ENCODE measurements around the gene INSC. TPM values are rescaled to one million over a fixed set of nuclear protein-coding genes. Genes with fewer than 3 reads are reported as not detected.

INSC gene
- total and polyA plus RNA-seq, 2 of the 8 experiments (the other 6 are each of a cell fraction or from before 2014, with no cell fraction given) = 0.58 to 0.59 TPM

DNA sequence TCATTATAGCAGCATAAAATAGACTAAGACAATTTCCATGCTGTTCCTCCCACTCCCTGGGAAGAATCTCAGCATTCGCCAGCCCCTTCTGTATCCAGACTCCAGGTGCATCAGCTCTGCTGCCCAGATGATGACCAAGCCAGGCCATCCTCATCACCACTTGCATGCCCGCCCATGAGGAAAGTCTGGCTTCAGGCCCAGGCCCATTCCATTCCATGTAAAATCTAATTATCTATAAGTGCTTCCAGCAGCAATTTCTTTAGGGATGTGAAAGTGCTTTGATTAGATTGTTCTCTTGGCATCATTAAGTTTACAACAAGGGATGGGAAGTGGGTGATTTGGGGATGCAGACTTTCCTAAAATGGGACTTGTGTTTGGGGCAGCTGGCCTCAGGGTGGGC is 100.3 kb downstream of the INSC start (continued):
- TF ChIP-seq SP2 (IDR thresholded peaks at IDR 0.05; ENCODE audit: low read length) = no peak
- no peak for TF ChIP-seq TAF1 (IDR thresholded peaks at IDR 0.05; ENCODE audit: low read depth, low read length)
- no peak for TF ChIP-seq RNF2 (IDR thresholded peaks at IDR 0.05; ENCODE audit: borderline replicate concordance, low read depth, low read length, missing control alignments, poor library complexity, severe bottlenecking)
- TF ChIP-seq KDM4A (IDR thresholded peaks at IDR 0.05; ENCODE audit: low read depth, low read length, severe bottlenecking) = no peak
- no peak for TF ChIP-seq CBX5 (IDR thresholded peaks at IDR 0.05; ENCODE audit: low read depth, low read length)
- no peak for TF ChIP-seq SAP30 (IDR thresholded peaks at IDR 0.05; ENCODE audit: insufficient read depth, insufficient replicate concordance, low read length)
